Thymus (tissue), 14 donors: Measurements from ENCODE around the gene WAPL. TPM values are rescaled to one million over a fixed set of nuclear protein-coding genes. Genes with fewer than 3 reads are reported as not detected.
A peak's percentile ranks its signal among the peaks of the same experiment; 100 is the strongest.
"Not testable (repeated sequence)": the region's sequence is repeated elsewhere in the genome, so short reads cannot be mapped to it uniquely, and the experiment has no call there.

Source experiments
- DNase-seq, 9 donors: peaks; one replicate each; pipeline ENCODE4 v3.0.0-alpha.2; 2013; ENCODE audit warnings: low spot score in 9 of 9, low read depth in 6 of 9, missing footprints in 1 of 9
- H3K27ac ChIP-seq, 2 donors: one replicate each; pipeline ENCODE4 v1.5.1; 2013; ENCODE audit warnings: control low read depth in 1 of 2, low read depth in 1 of 2, low read length in 1 of 2, mild to moderate bottlenecking in 1 of 2, moderate library complexity in 1 of 2
- H3K27me3 ChIP-seq, 2 donors: one replicate each; pipeline ENCODE4 v1.5.1; 2013; ENCODE audit warnings: low read length in 1 of 2; ENCODE audit not compliant: control insufficient read depth in 2 of 2, insufficient read depth in 1 of 2
- H3K36me3 ChIP-seq, 2 donors: one replicate each; pipeline ENCODE4 v1.5.1; 2013; ENCODE audit warnings: low read length in 1 of 2, mild to moderate bottlenecking in 1 of 2, moderate library complexity in 1 of 2; ENCODE audit not compliant: control insufficient read depth in 2 of 2, insufficient read depth in 2 of 2
- H3K4me1 ChIP-seq, 2 donors: one replicate each; pipeline ENCODE4 v1.5.1; 2013; ENCODE audit warnings: low read length in 2 of 2; ENCODE audit not compliant: control insufficient read depth in 2 of 2, insufficient read depth in 2 of 2
- H3K4me3 ChIP-seq, 2 donors: one replicate each; pipeline ENCODE4 v1.5.1; 2013; ENCODE audit warnings: low read length in 2 of 2, control low read depth in 1 of 2, mild to moderate bottlenecking in 1 of 2
- H3K9me3 ChIP-seq, 2 donors: one replicate each; pipeline ENCODE4 v1.5.1; 2013; ENCODE audit warnings: low read length in 1 of 2, mild to moderate bottlenecking in 1 of 2; ENCODE audit not compliant: control insufficient read depth in 2 of 2, insufficient read depth in 1 of 2
- WGBS: extraction: QIAGEN DNeasy Blood & Tissue Kit; methylation state at CpG from one replicate; pipeline ENCODE4 v1.1.7; 2013; 5-methylcytosine and 5-hydroxymethylcytosine counted together
- long read RNA-seq, 10 donors: transcript quantifications; one replicate each; lab custom pipeline, GENCODE V29; 2026
- polyA plus RNA-seq: library from polyadenylated mRNA; stranded (reverse); fragments of 200-250 nt; gene quantifications from one replicate; pipeline ENCODE4 v1.2.3, GENCODE V29; 2013
- total RNA-seq: library from RNA; stranded (reverse); fragments of 120-200 nt; gene quantifications from one replicate; pipeline ENCODE4 v1.2.4, GENCODE V29; 2013
- donor health status: healthy.

WAPL gene, protein sequence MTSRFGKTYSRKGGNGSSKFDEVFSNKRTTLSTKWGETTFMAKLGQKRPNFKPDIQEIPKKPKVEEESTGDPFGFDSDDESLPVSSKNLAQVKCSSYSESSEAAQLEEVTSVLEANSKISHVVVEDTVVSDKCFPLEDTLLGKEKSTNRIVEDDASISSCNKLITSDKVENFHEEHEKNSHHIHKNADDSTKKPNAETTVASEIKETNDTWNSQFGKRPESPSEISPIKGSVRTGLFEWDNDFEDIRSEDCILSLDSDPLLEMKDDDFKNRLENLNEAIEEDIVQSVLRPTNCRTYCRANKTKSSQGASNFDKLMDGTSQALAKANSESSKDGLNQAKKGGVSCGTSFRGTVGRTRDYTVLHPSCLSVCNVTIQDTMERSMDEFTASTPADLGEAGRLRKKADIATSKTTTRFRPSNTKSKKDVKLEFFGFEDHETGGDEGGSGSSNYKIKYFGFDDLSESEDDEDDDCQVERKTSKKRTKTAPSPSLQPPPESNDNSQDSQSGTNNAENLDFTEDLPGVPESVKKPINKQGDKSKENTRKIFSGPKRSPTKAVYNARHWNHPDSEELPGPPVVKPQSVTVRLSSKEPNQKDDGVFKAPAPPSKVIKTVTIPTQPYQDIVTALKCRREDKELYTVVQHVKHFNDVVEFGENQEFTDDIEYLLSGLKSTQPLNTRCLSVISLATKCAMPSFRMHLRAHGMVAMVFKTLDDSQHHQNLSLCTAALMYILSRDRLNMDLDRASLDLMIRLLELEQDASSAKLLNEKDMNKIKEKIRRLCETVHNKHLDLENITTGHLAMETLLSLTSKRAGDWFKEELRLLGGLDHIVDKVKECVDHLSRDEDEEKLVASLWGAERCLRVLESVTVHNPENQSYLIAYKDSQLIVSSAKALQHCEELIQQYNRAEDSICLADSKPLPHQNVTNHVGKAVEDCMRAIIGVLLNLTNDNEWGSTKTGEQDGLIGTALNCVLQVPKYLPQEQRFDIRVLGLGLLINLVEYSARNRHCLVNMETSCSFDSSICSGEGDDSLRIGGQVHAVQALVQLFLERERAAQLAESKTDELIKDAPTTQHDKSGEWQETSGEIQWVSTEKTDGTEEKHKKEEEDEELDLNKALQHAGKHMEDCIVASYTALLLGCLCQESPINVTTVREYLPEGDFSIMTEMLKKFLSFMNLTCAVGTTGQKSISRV (N-terminal part only)
- total RNA-seq (50.9 TPM), polyA plus RNA-seq (39.1 TPM)
- long read RNA-seq, donor 1: 0 reads
- long read RNA-seq, donor 2: 0 reads
- long read RNA-seq, donor 3, partial matches to known transcripts: 6 of 7 reads
- long read RNA-seq, donor 3, other reads (novel, unspliced or antisense): 0 of 7 reads
- long read RNA-seq, donor 4: 0 reads
- long read RNA-seq, donor 5, partial matches to known transcripts: 16 of 18 reads
- long read RNA-seq, donor 5, other reads (novel, unspliced or antisense): 0 of 18 reads
- long read RNA-seq, donor 6, full-length matches to known transcripts: 4 of 4 reads
- long read RNA-seq, donor 6, partial matches to known transcripts: 0 of 4 reads
- long read RNA-seq, donor 6, other reads (novel, unspliced or antisense): 0 of 4 reads
- long read RNA-seq, donor 7, full-length matches to known transcripts: 2 of 31 reads
- long read RNA-seq, donor 7, partial matches to known transcripts: 29 of 31 reads
- long read RNA-seq, donor 7, other reads (novel, unspliced or antisense): 0 of 31 reads
- long read RNA-seq, donor 8: 0 reads
- long read RNA-seq, donor 9, full-length matches to known transcripts: 3 of 10 reads
- long read RNA-seq, donor 9, partial matches to known transcripts: 7 of 10 reads
- long read RNA-seq, donor 9, other reads (novel, unspliced or antisense): 0 of 10 reads
- long read RNA-seq, donor 10, full-length matches to known transcripts: 1 of 9 reads
- long read RNA-seq, donor 10, partial matches to known transcripts: 8 of 9 reads
- long read RNA-seq, donor 10, other reads (novel, unspliced or antisense): 0 of 9 reads

- Histone ChIP-seq H3K4me3 (peak within 1 kb of the TSS; percentile 82 to 99), H3K36me3 (peaks cover 3 to 15% of the 10 kb centered on the region in 2 donors), H3K9me3 (no peaks in the 10 kb centered on the region), H3K27me3 (no peaks in the 10 kb centered on the region), H3K4me1 (peaks cover 10 to 26% of the 10 kb centered on the region in 2 donors), H3K27ac (peak within 1 kb of the TSS; percentile 78 to 97)
- WGBS: under 1% methylated on average over 87 of the region's 87 CpGs
- DNase-seq: peak; percentile 78 to 97 (median 91)
These were observed at the start of gene WAPL for GRCh38 chr10:86521678-86522509. Gene WAPL (minus strand): TSS chr10:86521792. CDS start chr10:86518069, 3,723 bp downstream.

GRCh38 chr10:86569335-86569734, 47.7 kb upstream of the WAPL start:
- Histone ChIP-seq H3K27me3 (no peaks in the 10 kb centered on the region), H3K9me3 (no peaks in the 10 kb centered on the region), H3K4me3 (no peak overlapping the region), H3K4me1 (no peaks in the 10 kb centered on the region), H3K27ac (no peak overlapping the region), H3K36me3 (no peaks in the 10 kb centered on the region)
- DNase-seq: no peak

GRCh38 chr10:86566518-86566917, 44.9 kb upstream of the WAPL start:
- 90% methylated on average over 2 of the region's 2 CpGs for WGBS
- not testable (repeated sequence) for DNase-seq, H3K4me1 ChIP-seq

GRCh38 chr10:86563338-86563737, 41.7 kb upstream of the WAPL start:
- not testable (repeated sequence) for H3K4me1 ChIP-seq
- WGBS: 81% methylated on average over 6 of the region's 6 CpGs

More at GRCh38 chr10:86566518-86566917, 44.9 kb upstream of the WAPL start:
- H3K36me3 ChIP-seq, H3K27me3 ChIP-seq, H3K9me3 ChIP-seq, H3K4me3 ChIP-seq, H3K27ac ChIP-seq: not testable (repeated sequence)

GRCh38 chr10:86558695-86559094, 37.1 kb upstream of the WAPL start:
- 83% methylated on average over 3 of the region's 3 CpGs for WGBS

More at GRCh38 chr10:86563338-86563737, 41.7 kb upstream of the WAPL start:
- DNase-seq, H3K27ac ChIP-seq, H3K4me3 ChIP-seq, H3K27me3 ChIP-seq, H3K36me3 ChIP-seq, H3K9me3 ChIP-seq: not testable (repeated sequence)

DNA sequence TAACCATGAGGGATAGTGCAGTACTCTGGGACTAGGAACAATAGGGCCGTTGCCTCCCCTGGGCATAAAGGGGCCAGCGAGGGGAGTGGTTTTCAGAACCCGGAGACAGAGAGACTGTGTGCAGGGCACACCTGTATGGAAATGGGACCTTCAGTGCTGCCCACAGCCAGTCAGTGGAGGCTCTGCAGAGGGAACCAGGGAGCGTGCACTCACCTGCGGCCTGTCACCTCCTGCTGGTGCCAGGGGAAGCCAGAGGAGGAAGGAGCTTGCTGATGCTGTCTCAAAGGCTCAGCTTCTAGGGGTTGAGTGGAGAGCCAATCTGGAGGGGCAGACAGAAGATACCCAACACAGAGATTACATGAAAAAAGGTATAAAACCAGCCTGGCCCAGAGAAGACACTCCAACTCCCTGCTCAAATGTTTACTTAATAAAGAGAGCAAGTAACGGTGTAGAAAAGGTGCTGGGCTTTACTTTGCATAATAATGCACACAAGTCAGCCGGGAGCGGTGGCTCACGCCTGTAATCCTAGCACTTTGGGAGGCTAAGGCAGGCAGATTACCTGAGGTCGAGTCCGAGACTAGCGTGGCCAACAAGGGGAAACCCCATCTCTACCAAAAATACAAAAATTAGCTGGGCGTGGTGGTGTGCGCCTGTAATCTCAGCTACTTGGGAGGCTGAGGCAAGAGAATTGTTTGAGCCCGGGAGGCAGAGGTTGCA, 35.5 kb upstream of the WAPL start:
- no peak for DNase-seq
- WGBS: 95% methylated on average over 15 of the region's 15 CpGs

More at GRCh38 chr10:86558695-86559094, 37.1 kb upstream of the WAPL start:
- DNase-seq, H3K4me1 ChIP-seq, H3K27me3 ChIP-seq, H3K4me3 ChIP-seq, H3K27ac ChIP-seq, H3K36me3 ChIP-seq, H3K9me3 ChIP-seq: not testable (repeated sequence)

DNA sequence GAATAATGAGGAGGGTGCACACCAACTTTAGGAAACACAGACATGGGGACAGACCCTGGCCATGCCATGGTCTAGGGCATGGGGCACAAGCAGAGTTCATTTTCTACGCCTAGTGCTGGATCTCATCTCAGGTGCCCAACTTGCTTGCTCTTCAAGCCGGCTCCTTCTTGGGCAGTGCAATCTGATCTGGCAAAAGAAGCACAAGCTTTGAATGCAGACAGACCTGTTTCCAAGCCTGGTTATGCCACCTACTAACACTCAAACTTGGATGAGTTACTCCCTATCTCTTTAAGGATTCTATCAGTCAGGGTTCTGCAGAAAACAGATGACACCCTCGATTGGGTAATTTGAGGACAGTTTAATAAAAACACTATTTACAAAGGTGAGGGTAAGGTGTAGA, 34.9 kb upstream of the WAPL start:
- Histone ChIP-seq H3K4me1 (no peaks in the 10 kb centered on the region), H3K27ac (no peak overlapping the region), H3K27me3 (no peaks in the 10 kb centered on the region), H3K36me3 (no peaks in the 10 kb centered on the region), H3K4me3 (no peak overlapping the region), H3K9me3 (no peaks in the 10 kb centered on the region)
- DNase-seq: no peak
- WGBS: 90% methylated on average over 3 of the region's 3 CpGs

More for the DNA sequence above, 35.5 kb upstream of the WAPL start:
- Histone ChIP-seq H3K4me3 (no peak overlapping the region), H3K36me3 (no peaks in the 10 kb centered on the region), H3K9me3 (no peaks in the 10 kb centered on the region), H3K27ac (no peak overlapping the region), H3K4me1 (no peaks in the 10 kb centered on the region), H3K27me3 (no peaks in the 10 kb centered on the region)
